Progenitor cell of endocrine pancreas (in vitro differentiated cells): ENCODE results near the gene HOXD12. TPM values are rescaled to one million over a fixed set of nuclear protein-coding genes. Genes with fewer than 3 reads are reported as not detected.

Experiments
- DNase-seq: peaks from one replicate; pipeline ENCODE4 v3.0.0; 2021; ENCODE audit warnings: low spot score; ENCODE audit not compliant: unreplicated experiment
- H3K27ac Mint-ChIP-seq: 2 replicates; pipeline ENCODE4 v1.8.0; 2021; ENCODE audit warnings: mild to moderate bottlenecking, moderate library complexity, mixed read lengths
- H3K27me3 Mint-ChIP-seq: 2 replicates; pipeline ENCODE4 v1.8.0; 2021; ENCODE audit warnings: mixed read lengths
- H3K36me3 Mint-ChIP-seq: 2 replicates; pipeline ENCODE4 v1.8.0; 2022; ENCODE audit warnings: mixed read lengths; ENCODE audit not compliant: insufficient read depth
- H3K4me1 Mint-ChIP-seq: 2 replicates; pipeline ENCODE4 v1.8.0; 2021; ENCODE audit warnings: low read depth, mixed read lengths
- H3K4me3 Mint-ChIP-seq: 2 replicates; pipeline ENCODE4 v1.8.0; 2021; ENCODE audit warnings: low read depth, mild to moderate bottlenecking, moderate library complexity, mixed read lengths
- H3K9me3 Mint-ChIP-seq: 2 replicates; pipeline ENCODE4 v1.8.0; 2021; ENCODE audit warnings: low read depth, mixed read lengths
- CTCF ChIP-seq: fragments of 200-600 bp; sonication (generic); IDR thresholded peaks from one replicate; pipeline ENCODE4 v1.5.0; 2021; ENCODE audit warnings: antibody characterized with exemption, mild to moderate bottlenecking; ENCODE audit not compliant: unreplicated experiment
- total RNA-seq: library from RNA; stranded (reverse); gene quantifications from 2 replicates; pipeline ENCODE4 v1.2.1, GENCODE V29; 2021

Gene HOXD12
- total RNA-seq, 1 donor from 2014 or later: not detected

GRCh38 chr2:176124110-176124946, 24.7 kb downstream of the HOXD12 start:
- H3K4me1 Mint-ChIP-seq: no peaks in the 10 kb centered on the region
- DNase-seq: no peak
- peaks cover 92% of the 10 kb centered on the region for H3K27me3 Mint-ChIP-seq
- H3K27ac Mint-ChIP-seq: no peak overlapping the region
- TF ChIP-seq CTCF: no peak
- H3K9me3 Mint-ChIP-seq: no peaks in the 10 kb centered on the region
- no peaks in the 10 kb centered on the region for H3K36me3 Mint-ChIP-seq
- peak overlapping the region; percentile 12 for H3K4me3 Mint-ChIP-seq

- no peak for DNase-seq
- H3K4me3 Mint-ChIP-seq: no peak overlapping the region
- no peaks in the 10 kb centered on the region for H3K4me1 Mint-ChIP-seq
- no peaks in the 10 kb centered on the region for H3K9me3 Mint-ChIP-seq
- H3K27ac Mint-ChIP-seq: no peak overlapping the region
- no peaks in the 10 kb centered on the region for H3K36me3 Mint-ChIP-seq
- peaks cover 83% of the 10 kb centered on the region for H3K27me3 Mint-ChIP-seq
- no peak for TF ChIP-seq CTCF
These were observed 25.6 kb downstream of the HOXD12 start for GRCh38 chr2:176124947-176125771.

GRCh38 chr2:176125772-176126054, 26.1 kb downstream of the HOXD12 start:
- TF ChIP-seq CTCF: no peak
- Mint-ChIP-seq H3K9me3 (no peaks in the 10 kb centered on the region), H3K27ac (no peak overlapping the region), H3K4me1 (no peaks in the 10 kb centered on the region), H3K27me3 (peaks cover 80% of the 10 kb centered on the region), H3K4me3 (no peak overlapping the region), H3K36me3 (no peaks in the 10 kb centered on the region)
- DNase-seq: no peak

- Mint-ChIP-seq H3K27me3 (peaks cover 83% of the 10 kb centered on the region), H3K36me3 (no peaks in the 10 kb centered on the region), H3K27ac (peak overlapping the region; percentile 24), H3K4me1 (no peaks in the 10 kb centered on the region), H3K4me3 (no peak overlapping the region), H3K9me3 (no peaks in the 10 kb centered on the region)
- peak; percentile 96 for TF ChIP-seq CTCF
- no peak for DNase-seq
These were observed 27.6 kb downstream of the HOXD12 start for GRCh38 chr2:176126929-176127773.

- Mint-ChIP-seq H3K4me1 (no peaks in the 10 kb centered on the region), H3K9me3 (no peaks in the 10 kb centered on the region), H3K36me3 (no peaks in the 10 kb centered on the region), H3K4me3 (no peak overlapping the region), H3K27me3 (peaks cover 85% of the 10 kb centered on the region), H3K27ac (no peak overlapping the region)
- DNase-seq: no peak
- TF ChIP-seq CTCF: no peak
These were observed 28.1 kb downstream of the HOXD12 start for GRCh38 chr2:176127774-176128072.
